Stimulated activated CD4-positive, alpha-beta T cell treated with anti-CD3 and anti-CD28 coated beads, TNF-alpha, amount 100 ng/mL, for 1 hour (primary cell): ENCODE results near the gene SLC49A3.

ENCODE experiments used
- DNase-seq, 3 donors: peaks; one replicate each; pipeline ENCODE4 v3.0.0-alpha.2; 2020; ENCODE audit warnings: low read depth in 3 of 3, low spot score in 1 of 3

The SLC49A3 gene

DNA sequence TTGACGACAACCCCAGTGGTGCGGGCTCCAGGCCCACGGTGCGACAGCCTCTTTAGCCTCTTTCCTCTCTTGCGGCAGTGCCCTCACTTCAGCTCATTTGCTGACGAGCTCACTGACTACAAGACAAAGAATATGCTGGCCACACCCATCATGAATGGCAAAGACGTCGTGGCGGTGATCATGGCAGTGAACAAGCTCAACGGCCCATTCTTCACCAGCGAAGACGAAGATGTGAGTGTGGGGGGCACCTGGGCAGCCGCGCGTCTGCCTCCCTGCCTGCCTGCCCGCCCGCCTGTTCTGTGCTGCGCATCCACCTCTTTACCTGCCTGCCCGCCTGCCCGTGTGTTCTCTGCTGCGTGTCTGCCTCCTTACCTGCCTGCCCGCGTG lies 54.4 kb downstream of the SLC49A3 start:
- no peak for DNase-seq

- DNase-seq = no peak
Measured at GRCh38 chr4:633976-634598, 54.9 kb downstream of the SLC49A3 start.

DNA sequence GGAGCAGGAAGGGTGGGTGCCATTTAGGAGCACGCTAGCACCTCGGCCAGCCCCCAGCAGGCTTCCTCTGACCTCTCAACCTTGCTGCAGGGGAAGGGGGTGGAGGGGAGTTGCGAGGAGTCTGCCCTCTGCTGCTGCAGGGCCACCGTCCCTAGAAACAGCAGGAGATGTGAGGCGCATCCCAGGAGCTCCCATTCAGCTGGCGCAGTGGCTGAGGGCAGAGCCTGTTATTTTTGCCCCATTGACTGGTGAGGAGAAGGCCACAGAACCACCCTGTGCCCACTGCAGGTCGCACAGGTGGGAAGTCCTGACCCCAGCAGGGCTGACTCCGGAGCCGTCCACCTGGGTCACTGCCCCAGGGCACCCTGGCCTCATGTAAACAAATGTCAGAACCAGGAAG lies 55.5 kb downstream of the SLC49A3 start:
- no peak for DNase-seq

DNA sequence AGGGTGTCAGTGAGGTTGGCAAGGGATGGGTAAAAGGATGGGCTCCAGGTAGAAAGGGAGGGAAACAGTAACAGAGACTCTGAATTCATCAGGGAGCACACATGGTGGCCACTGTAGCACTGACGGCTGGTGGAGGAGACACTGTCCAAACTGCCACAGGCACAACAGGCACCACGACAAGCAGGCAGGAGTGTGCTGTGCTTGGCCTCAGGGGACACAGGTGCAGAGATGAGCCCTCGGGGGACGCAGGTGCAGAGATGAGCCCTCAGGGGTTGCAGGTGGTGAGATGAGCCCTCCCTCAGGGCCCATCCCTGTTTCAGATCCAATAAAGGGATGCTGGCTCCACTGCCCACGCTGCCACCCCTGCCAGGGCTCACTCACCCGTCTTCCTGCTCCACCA lies 56.0 kb downstream of the SLC49A3 start:
- no peak for DNase-seq

DNA sequence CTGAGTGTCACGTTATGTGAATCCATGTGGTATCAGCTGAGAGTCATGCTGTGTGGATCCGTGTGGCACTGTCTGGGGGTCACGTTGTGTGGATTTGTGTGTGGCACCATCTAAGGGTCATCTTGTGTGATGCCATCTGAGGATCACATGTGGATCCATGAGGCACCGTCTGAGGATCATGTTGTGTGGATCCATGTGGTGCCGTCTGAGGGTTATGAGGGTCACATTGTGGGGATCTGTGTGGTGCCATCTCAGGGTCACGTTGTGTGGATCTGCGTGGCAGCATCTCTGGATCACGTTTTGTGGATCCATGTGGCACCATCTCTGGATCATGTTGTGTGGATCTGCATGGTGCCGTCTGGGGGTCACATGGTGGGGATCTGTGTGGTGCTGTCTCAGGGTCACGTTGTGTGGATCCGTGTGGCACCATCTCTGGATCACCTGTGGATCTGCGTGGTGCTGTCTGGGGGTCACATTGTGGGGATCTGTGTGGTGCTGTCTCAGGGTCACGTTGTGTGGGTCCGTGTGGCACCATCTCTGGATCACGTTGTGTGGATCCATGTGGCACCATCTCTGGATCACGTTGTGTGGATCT lies 56.7 kb downstream of the SLC49A3 start:
- no peak for DNase-seq
